Measurements from ENCODE around the gene TNFRSF18. TPM values are rescaled to one million over a fixed set of nuclear protein-coding genes. Genes with fewer than 3 reads are reported as not detected.

TNFRSF18 gene
- total and polyA plus RNA-seq, 7 donors, result 0.04 to 0.76 (median 0.20) TPM; not detected in 3

DNA sequence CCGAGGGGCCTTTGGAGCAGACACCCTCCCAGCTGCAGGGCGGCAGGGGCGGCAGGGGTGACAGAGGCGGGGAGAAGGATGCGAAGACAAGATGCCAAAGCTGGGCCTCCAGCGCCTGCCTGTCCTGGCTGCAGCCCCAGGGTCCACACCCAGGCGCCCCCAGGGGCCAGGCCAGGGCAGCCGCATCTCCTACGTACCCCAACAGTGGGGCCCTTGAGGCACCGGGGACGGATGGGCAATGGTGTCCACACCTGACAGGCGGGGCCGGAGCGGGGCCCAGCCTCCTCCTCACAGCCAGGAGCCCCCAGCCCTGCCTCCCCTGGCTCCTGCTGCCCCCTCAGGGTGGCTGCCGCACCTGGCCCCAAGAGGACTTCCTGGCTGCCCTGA, 32.8 kb upstream of the TNFRSF18 start:
- H3K36me3 ChIP-seq (ENCODE audit: insufficient read depth in 1 of 2, low read depth in 1 of 2), result no peaks in the 10 kb centered on the region
- no peak overlapping the region for H3K27ac ChIP-seq
- H3K27me3 ChIP-seq (ENCODE audit: insufficient read depth in 3 of 3, low read length in 2 of 3), result peaks cover 0 to 16% (median 15%) of the 10 kb centered on the region in 3 donors
- ATAC-seq, result no peak
- H3K4me1 ChIP-seq, result no peaks in the 10 kb centered on the region
- intact Hi-C loops (cut with DNase I), result no loop called here
- TF ChIP-seq, protein P1, sequence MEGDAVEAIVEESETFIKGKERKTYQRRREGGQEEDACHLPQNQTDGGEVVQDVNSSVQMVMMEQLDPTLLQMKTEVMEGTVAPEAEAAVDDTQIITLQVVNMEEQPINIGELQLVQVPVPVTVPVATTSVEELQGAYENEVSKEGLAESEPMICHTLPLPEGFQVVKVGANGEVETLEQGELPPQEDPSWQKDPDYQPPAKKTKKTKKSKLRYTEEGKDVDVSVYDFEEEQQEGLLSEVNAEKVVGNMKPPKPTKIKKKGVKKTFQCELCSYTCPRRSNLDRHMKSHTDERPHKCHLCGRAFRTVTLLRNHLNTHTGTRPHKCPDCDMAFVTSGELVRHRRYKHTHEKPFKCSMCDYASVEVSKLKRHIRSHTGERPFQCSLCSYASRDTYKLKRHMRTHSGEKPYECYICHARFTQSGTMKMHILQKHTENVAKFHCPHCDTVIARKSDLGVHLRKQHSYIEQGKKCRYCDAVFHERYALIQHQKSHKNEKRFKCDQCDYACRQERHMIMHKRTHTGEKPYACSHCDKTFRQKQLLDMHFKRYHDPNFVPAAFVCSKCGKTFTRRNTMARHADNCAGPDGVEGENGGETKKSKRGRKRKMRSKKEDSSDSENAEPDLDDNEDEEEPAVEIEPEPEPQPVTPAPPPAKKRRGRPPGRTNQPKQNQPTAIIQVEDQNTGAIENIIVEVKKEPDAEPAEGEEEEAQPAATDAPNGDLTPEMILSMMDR (IDR thresholded peaks at IDR 0.05), result no peak
- no peak overlapping the region for H3K4me3 ChIP-seq
- no peaks in the 10 kb centered on the region for H3K9me3 ChIP-seq
- WGBS, 3 donors, result 39 to 48% (median 41%) methylated on average over 10 to 15 of the region's 15 CpGs
- DNase-seq, result no peak

- H3K36me3 ChIP-seq (ENCODE audit: insufficient read depth in 1 of 2, low read depth in 1 of 2), result no peaks in the 10 kb centered on the region
Measured at GRCh38 chr1:1238702-1239178, 32.3 kb upstream of the TNFRSF18 start.

GRCh38 chr1:1237874-1238701, 31.7 kb upstream of the TNFRSF18 start:
- Histone ChIP-seq H3K4me3 (no peak overlapping the region), H3K27ac (no peak overlapping the region), H3K9me3 (peaks cover 1% of the 10 kb centered on the region), H3K36me3 (ENCODE audit: insufficient read depth in 1 of 2, low read depth in 1 of 2) (no peaks in the 10 kb centered on the region), H3K27me3 (ENCODE audit: insufficient read depth in 3 of 3, low read length in 2 of 3) (peaks cover 0 to 16% (median 15%) of the 10 kb centered on the region in 3 donors), H3K4me1 (peaks cover 3% of the 10 kb centered on the region)
- TF ChIP-seq, protein P1 (IDR thresholded peaks at IDR 0.05), result no peak
- 27 to 45% (median 38%) methylated on average over 38 to 48 of the region's 48 CpGs for WGBS, 3 donors
- ATAC-seq, result peak in 1 of 4 donors; percentile 15
- intact Hi-C loops (cut with DNase I), result no loop called here
- DNase-seq, result no peak

More at GRCh38 chr1:1238702-1239178, 32.3 kb upstream of the TNFRSF18 start:
- intact Hi-C loops (cut with DNase I), result no loop called here
- TF ChIP-seq, protein P1 (IDR thresholded peaks at IDR 0.05), result no peak
- ATAC-seq, result peak in 1 of 4 donors; percentile 7
- H3K27ac ChIP-seq, result no peak overlapping the region
- WGBS, 3 donors, result 24 to 41% (median 31%) methylated on average over 18 to 19 of the region's 19 CpGs
- H3K27me3 ChIP-seq (ENCODE audit: insufficient read depth in 3 of 3, low read length in 2 of 3), result peaks cover 0 to 16% (median 15%) of the 10 kb centered on the region in 3 donors
- H3K9me3 ChIP-seq, result no peaks in the 10 kb centered on the region
- DNase-seq, result no peak
- no peaks in the 10 kb centered on the region for H3K4me1 ChIP-seq
- no peak overlapping the region for H3K4me3 ChIP-seq

DNA sequence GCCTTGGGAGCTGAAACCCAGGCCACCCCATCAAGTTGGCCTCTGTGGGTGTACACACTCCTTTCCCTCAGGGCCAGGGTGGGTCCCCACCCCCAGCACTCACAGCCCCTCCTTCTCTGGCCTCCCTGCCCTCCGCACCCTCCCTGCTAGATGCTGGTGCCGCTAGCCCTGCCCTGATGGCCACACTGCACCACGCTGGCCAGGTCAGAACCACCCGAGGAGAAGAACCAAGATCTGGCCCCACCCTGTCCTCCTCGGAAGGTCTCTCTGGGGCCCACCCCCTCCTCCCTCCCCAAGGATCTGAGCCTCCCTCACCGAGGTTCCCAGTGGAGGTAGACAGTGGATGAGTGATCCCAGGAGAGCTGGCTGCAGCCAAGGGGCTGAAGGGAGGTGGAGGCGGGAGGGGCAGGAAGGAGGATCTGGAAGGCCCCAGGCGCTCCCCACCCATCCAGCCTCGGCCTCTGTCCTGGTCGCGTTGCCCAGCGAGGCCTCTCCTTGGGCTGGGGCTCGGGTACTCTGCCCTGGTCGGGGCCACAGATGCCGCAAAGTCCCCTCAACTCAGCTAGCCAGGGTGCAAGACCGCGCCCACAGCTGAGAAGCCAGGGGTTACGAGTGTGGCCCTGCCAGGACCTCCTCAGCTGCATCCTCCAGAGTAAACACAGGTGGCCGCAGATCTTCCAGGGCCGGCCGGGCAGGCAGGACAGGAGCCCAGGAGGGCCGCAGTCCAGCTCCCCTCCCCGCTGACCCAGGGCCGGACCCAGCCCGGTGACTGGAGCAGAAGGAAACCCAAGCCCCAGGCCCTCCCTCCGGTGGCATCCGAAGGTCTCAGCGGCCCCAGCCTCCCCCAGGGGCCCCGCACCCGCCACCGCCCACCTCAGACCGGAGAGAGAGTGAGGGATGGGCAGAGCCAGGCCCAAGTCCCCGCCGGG, 30.8 kb upstream of the TNFRSF18 start:
- TF ChIP-seq, protein P1 (IDR thresholded peaks at IDR 0.05), result no peak
- DNase-seq (no peak), ATAC-seq (no peak)
- H3K9me3 ChIP-seq, result peaks cover 7% of the 10 kb centered on the region
- no peaks in the 10 kb centered on the region for H3K36me3 ChIP-seq (ENCODE audit: insufficient read depth in 1 of 2, low read depth in 1 of 2)
- no peak overlapping the region for H3K27ac ChIP-seq
- intact Hi-C loops (cut with DNase I), result no loop called here
- H3K4me3 ChIP-seq, result no peak overlapping the region
- peaks cover 9% of the 10 kb centered on the region for H3K4me1 ChIP-seq
- 24 to 30% (median 27%) methylated on average over 33 to 34 of the region's 34 CpGs for WGBS, 3 donors
- H3K27me3 ChIP-seq (ENCODE audit: insufficient read depth in 3 of 3, low read length in 2 of 3), result peaks cover 0 to 16% (median 15%) of the 10 kb centered on the region in 3 donors

Measured in psoas muscle (tissue), 8 donors.